Skeletal muscle tissue (tissue), 4 donors: Measurements from ENCODE around the gene GGCX. TPM values are rescaled to one million over a fixed set of nuclear protein-coding genes. Genes with fewer than 3 reads are reported as not detected.
"Not testable (repeated sequence)": the region's sequence is repeated elsewhere in the genome, so short reads cannot be mapped to it uniquely, and the experiment has no call there.

Experiments used
- H3K27ac ChIP-seq: one replicate; pipeline ENCODE4 v1.7.0; 2013; ENCODE audit warnings: mild to moderate bottlenecking, low read depth, low read length, inconsistent platforms
- H3K27me3 ChIP-seq, 3 donors: one replicate each; pipeline ENCODE4 v1.7.0; 2013; ENCODE audit warnings: low read length in 3 of 3; ENCODE audit not compliant: control insufficient read depth in 3 of 3, insufficient read depth in 3 of 3
- H3K36me3 ChIP-seq, 3 donors: one replicate each; pipeline ENCODE4 v1.7.0; 2013; ENCODE audit warnings: low read length in 3 of 3; ENCODE audit not compliant: control insufficient read depth in 3 of 3, insufficient read depth in 3 of 3
- H3K4me1 ChIP-seq, 3 donors: one replicate each; pipeline ENCODE4 v1.7.0; 2013; ENCODE audit warnings: low read length in 3 of 3, mild to moderate bottlenecking in 3 of 3; ENCODE audit not compliant: control insufficient read depth in 3 of 3, insufficient read depth in 3 of 3
- H3K4me3 ChIP-seq, 3 donors: one replicate each; pipeline ENCODE4 v1.7.0; 2013; ENCODE audit warnings: low read length in 3 of 3
- H3K9ac ChIP-seq, 3 donors: one replicate each; pipeline ENCODE4 v1.7.0; 2013; ENCODE audit warnings: low read length in 3 of 3, mild to moderate bottlenecking in 3 of 3, moderate library complexity in 2 of 3, low read depth in 1 of 3
- H3K9me3 ChIP-seq, 3 donors: one replicate each; pipeline ENCODE4 v1.7.0; 2013; ENCODE audit warnings: low read length in 3 of 3; ENCODE audit not compliant: control insufficient read depth in 3 of 3
- total RNA-seq: library from RNA; depleted of rRNA; stranded (reverse); fragments of >200 nt; gene quantifications from one replicate; pipeline ENCODE4 v1.2.3, GENCODE V29; 2014
- donor health status: Osteomylitis.

The GGCX gene
- total RNA-seq, 1 donor from 2014 or later = 24.5 TPM

- Histone ChIP-seq H3K9me3 (no peaks in the 10 kb centered on the region), H3K27me3 (no peaks in the 10 kb centered on the region), H3K4me3 (no peak overlapping the region), H3K9ac (no peak overlapping the region), H3K27ac (no peak overlapping the region), H3K36me3 (peaks cover 38 to 59% (median 46%) of the 10 kb centered on the region in 3 donors), H3K4me1 (peaks cover 10 to 16% (median 11%) of the 10 kb centered on the region in 3 donors)
Observed at GRCh38 chr2:85551698-85552678, 9.3 kb downstream of the GGCX start.

- peaks cover 15 to 19% (median 15%) of the 10 kb centered on the region in 3 donors for H3K4me1 ChIP-seq
- no peak overlapping the region for H3K4me3 ChIP-seq
- H3K9me3 ChIP-seq = no peaks in the 10 kb centered on the region
- H3K27ac ChIP-seq = no peak overlapping the region
- no peak overlapping the region for H3K9ac ChIP-seq
- peaks cover 43 to 56% (median 50%) of the 10 kb centered on the region in 3 donors for H3K36me3 ChIP-seq
- H3K27me3 ChIP-seq = no peaks in the 10 kb centered on the region
Observed at GRCh38 chr2:85550486-85550885, 10.8 kb downstream of the GGCX start.

- Histone ChIP-seq H3K4me3 (no peak overlapping the region), H3K27ac (no peak overlapping the region), H3K4me1 (peaks cover 19 to 21% (median 20%) of the 10 kb centered on the region in 3 donors), H3K9ac (no peak overlapping the region), H3K36me3 (peaks cover 39 to 52% (median 48%) of the 10 kb centered on the region in 3 donors), H3K9me3 (no peaks in the 10 kb centered on the region), H3K27me3 (no peaks in the 10 kb centered on the region)
Observed at GRCh38 chr2:85549826-85550225, 11.5 kb downstream of the GGCX start.

GRCh38 chr2:85549095-85549494, 12.2 kb downstream of the GGCX start:
- Histone ChIP-seq H3K27me3 (no peaks in the 10 kb centered on the region), H3K36me3 (peaks cover 35 to 45% (median 43%) of the 10 kb centered on the region in 3 donors), H3K9ac (no peak overlapping the region), H3K9me3 (no peaks in the 10 kb centered on the region), H3K4me1 (peaks cover 25 to 28% (median 26%) of the 10 kb centered on the region in 3 donors), H3K27ac (no peak overlapping the region), H3K4me3 (no peak overlapping the region)

- Histone ChIP-seq H3K36me3 (peaks cover 34 to 42% (median 39%) of the 10 kb centered on the region in 3 donors), H3K27ac (no peak overlapping the region), H3K4me3 (no peak overlapping the region), H3K9me3 (no peaks in the 10 kb centered on the region), H3K4me1 (peaks cover 28 to 34% (median 29%) of the 10 kb centered on the region in 3 donors), H3K9ac (no peak overlapping the region), H3K27me3 (no peaks in the 10 kb centered on the region)
Observed at GRCh38 chr2:85548608-85548900, 12.7 kb downstream of the GGCX start.

- Histone ChIP-seq H3K9me3 (no peaks in the 10 kb centered on the region), H3K4me1 (peaks cover 32 to 39% (median 34%) of the 10 kb centered on the region in 3 donors), H3K36me3 (peaks cover 35 to 43% (median 40%) of the 10 kb centered on the region in 3 donors), H3K27ac (no peak overlapping the region), H3K9ac (no peak overlapping the region), H3K27me3 (no peaks in the 10 kb centered on the region), H3K4me3 (no peak overlapping the region)
Observed at GRCh38 chr2:85547859-85548607, 13.3 kb downstream of the GGCX start.

GRCh38 chr2:85547089-85547858, 14.0 kb downstream of the GGCX start:
- Histone ChIP-seq H3K4me3 (no peak overlapping the region), H3K9me3 (no peaks in the 10 kb centered on the region), H3K36me3 (peaks cover 37 to 43% (median 40%) of the 10 kb centered on the region in 3 donors), H3K27me3 (no peaks in the 10 kb centered on the region), H3K27ac (no peak overlapping the region), H3K4me1 (peaks cover 40 to 46% (median 41%) of the 10 kb centered on the region in 3 donors), H3K9ac (no peak overlapping the region)

GRCh38 chr2:85545780-85546240, 15.5 kb downstream of the GGCX start:
- Histone ChIP-seq H3K4me1 (peaks cover 45 to 51% (median 50%) of the 10 kb centered on the region in 3 donors), H3K27me3 (no peaks in the 10 kb centered on the region), H3K9me3 (no peaks in the 10 kb centered on the region), H3K36me3 (peaks cover 42 to 46% (median 46%) of the 10 kb centered on the region in 3 donors), H3K27ac (peak overlapping the region; percentile 79), H3K4me3 (no peak overlapping the region), H3K9ac (no peak overlapping the region)

GRCh38 chr2:85544915-85545779, 16.1 kb downstream of the GGCX start:
- not testable (repeated sequence) for H3K9me3 ChIP-seq, H3K27me3 ChIP-seq, H3K4me3 ChIP-seq
- Histone ChIP-seq H3K27ac (peak overlapping the region; percentile 79), H3K4me1 (peaks cover 49 to 55% (median 50%) of the 10 kb centered on the region in 3 donors), H3K36me3 (peaks cover 38 to 47% (median 41%) of the 10 kb centered on the region in 3 donors), H3K9ac (peak overlapping the region in 1 of 3 donors; percentile 34)
